ENCODE data around the gene HBQ1.
"Not testable (repeated sequence)": the region's sequence is repeated elsewhere in the genome, so short reads cannot be mapped to it uniquely, and the experiment has no call there.

Gene HBQ1

DNA sequence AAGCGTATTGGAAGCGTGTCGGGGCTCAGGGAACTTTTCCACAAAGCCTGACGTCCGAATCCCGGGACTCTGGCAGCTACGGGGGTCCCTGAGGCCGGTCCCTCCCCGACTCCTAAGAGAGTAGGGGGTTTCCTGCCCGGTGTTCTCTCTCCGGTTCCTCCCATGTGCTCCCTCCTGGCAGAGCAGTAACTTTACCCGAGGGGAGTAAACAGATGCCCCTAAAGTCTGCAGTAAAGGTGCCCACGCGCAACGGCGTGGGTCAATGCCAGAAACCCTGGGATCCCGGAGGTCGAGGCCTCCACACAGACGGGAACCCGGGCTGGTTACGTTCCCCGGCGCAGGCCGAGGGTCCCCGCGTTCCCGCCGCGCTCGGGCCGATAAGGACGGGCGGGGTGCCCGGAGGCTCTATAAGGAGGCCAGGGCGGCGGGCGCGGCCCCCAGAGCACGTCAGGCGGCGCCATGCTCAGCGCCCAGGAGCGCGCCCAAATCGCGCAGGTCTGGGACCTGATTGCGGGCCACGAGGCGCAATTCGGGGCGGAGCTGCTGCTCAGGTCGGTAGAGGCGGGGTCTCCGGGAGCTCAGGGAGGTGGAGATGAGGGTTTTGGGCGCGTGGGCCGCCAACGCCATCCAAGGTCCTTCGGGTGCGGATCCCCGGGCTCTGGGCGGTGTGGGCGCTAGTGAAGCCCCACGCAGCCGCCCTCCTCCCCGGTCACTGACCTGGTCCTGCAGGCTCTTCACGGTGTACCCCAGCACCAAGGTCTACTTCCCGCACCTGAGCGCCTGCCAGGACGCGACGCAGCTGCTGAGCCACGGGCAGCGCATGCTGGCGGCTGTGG lies 14.5 kb upstream of the HBQ1 start, which contains the start of gene HBM:
Gene HBM, plus strand, starts transcription at position 440 of the 836 bp plus-strand sequence. Its CDS starts 20 bp downstream, at position 460.
- Histone ChIP-seq H3K9ac (ENCODE audit: low read depth, low read length) (peak within 1 kb of the TSS; percentile 38; the same call in 1 of the 2 replicates), H3K9me3 (ENCODE audit: control insufficient read depth, insufficient read depth, low read length) (no peaks in the 10 kb centered on the region), H3K36me3 (ENCODE audit: insufficient read depth, low read length) (no peaks in the 10 kb centered on the region), H3K4me1 (ENCODE audit: insufficient read depth, low read length) (0 out of 2 replicates have a peak, but pooled peaks cover 4% of the 10 kb centered on the region)

DNA sequence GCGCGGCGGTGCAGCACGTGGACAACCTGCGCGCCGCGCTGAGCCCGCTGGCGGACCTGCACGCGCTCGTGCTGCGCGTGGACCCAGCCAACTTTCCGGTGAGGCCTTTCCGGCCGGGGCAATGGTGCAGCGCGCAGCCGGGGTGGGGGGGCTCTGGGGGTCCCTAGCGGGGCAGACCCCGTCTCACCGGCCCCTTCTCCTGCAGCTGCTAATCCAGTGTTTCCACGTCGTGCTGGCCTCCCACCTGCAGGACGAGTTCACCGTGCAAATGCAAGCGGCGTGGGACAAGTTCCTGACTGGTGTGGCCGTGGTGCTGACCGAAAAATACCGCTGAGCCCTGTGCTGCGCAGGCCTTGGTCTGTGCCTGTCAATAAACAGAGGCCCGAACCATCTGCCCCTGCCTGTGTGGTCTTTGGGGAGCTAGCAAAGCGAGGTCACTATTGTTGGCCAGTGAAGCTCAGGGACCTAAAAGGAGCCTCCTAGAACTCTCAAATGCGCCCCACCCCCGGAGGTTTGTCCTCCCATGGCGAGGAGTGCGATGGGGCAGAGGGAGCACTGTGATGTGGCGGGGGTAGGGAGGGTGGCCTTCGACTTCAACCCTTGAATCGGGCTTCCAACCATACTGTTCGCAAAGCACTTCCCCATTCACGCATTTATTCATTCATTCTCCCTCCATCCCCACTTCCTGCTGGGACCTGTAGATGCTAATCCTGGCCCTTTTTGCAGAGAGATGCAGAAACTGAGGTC lies 13.7 kb upstream of the HBQ1 start:
- Histone ChIP-seq H3K9me3 (ENCODE audit: control insufficient read depth, insufficient read depth, low read length) (no peaks in the 10 kb centered on the region), H3K36me3 (ENCODE audit: insufficient read depth, low read length) (no peaks in the 10 kb centered on the region), H3K9ac (ENCODE audit: low read depth, low read length) (peak overlapping the region; percentile 11; the same call in 1 of the 2 replicates), H3K4me1 (ENCODE audit: insufficient read depth, low read length) (0 out of 2 replicates have a peak, but pooled peaks cover 4% of the 10 kb centered on the region)

DNA sequence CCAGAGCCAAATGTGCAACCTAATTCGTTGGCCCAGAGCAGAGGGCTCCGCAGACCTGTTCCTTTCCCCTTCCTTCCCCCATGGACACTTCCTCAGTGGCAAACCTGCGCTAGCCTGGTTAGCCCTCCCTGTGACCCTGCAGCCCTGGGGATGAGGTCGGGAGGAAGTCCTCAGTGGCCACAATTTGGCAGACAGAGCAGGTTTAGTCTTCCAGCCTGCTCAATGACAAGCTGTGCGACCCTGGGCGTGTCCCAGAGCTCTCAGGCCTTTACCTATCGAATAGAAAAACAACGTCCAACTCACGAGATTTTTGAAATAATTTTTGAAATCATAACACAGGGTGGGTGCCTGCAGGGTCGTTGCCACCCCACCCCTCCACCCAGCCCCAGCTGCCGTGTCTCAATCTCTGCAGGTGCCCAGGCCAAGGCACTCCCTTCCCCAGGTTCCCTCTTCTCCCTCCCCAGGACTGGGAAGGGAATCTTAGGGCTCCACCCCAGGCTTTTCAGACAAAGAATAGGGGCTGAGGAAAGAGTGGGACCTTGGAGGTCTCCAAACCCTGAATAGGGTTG lies 13.1 kb upstream of the HBQ1 start:
- no peaks in the 10 kb centered on the region for H3K9me3 ChIP-seq (ENCODE audit: control insufficient read depth, insufficient read depth, low read length)
- H3K9ac ChIP-seq (ENCODE audit: low read depth, low read length): no peak overlapping the region
- 0 out of 2 replicates have a peak, but pooled peaks cover 4% of the 10 kb centered on the region for H3K4me1 ChIP-seq (ENCODE audit: insufficient read depth, low read length)
- H3K36me3 ChIP-seq (ENCODE audit: insufficient read depth, low read length): no peaks in the 10 kb centered on the region

DNA sequence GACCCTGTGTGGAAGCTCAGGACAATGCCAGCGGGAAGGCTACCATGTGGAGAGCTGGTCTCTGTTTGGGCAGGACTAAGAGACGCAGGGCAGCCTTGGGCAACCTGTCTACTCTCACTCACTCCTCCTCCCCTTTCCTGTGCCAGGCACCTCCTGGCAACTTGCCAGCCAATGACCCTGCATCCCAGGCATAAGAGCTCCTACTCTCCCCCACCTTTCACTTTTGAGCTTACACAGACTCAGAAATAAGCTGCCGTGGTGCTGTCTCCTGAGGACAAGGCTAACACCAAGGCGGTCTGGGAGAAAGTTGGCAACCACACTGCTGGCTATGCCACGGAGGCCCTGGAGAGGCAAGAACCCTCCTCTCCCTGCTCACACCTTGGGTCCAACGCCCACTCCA lies 11.8 kb upstream of the HBQ1 start:
- H3K4me1 ChIP-seq (ENCODE audit: insufficient read depth, low read length): 0 out of 2 replicates have a peak, but pooled peaks cover 4% of the 10 kb centered on the region
- no peaks in the 10 kb centered on the region for H3K9me3 ChIP-seq (ENCODE audit: control insufficient read depth, insufficient read depth, low read length)
- H3K36me3 ChIP-seq (ENCODE audit: insufficient read depth, low read length): no peaks in the 10 kb centered on the region
- no peak overlapping the region for H3K9ac ChIP-seq (ENCODE audit: low read depth, low read length)

DNA sequence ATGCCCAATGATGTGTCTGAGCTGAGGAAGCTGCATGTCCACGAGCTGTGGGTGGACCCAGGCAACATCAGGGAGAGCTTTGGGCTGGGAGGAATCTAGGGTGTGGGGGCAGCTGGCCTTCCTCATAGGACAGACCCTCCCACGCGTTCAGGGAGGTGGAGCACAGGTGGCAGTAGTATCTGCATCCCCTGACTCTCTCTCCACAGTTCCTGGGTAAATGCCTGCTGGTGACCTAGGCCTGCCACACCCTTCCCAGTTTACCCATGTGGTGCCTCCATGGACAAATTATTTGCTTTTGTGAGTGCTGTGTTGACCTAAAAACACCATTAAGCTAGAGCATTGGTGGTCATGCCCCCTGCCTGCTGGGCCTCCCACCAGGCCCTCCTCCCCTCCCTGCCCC lies 11.2 kb upstream of the HBQ1 start:
- no peak overlapping the region for H3K9ac ChIP-seq (ENCODE audit: low read depth, low read length)
- H3K36me3 ChIP-seq (ENCODE audit: insufficient read depth, low read length): no peaks in the 10 kb centered on the region
- H3K9me3 ChIP-seq (ENCODE audit: control insufficient read depth, insufficient read depth, low read length): no peaks in the 10 kb centered on the region
- 0 out of 2 replicates have a peak, but pooled peaks cover 4% of the 10 kb centered on the region for H3K4me1 ChIP-seq (ENCODE audit: insufficient read depth, low read length)

DNA sequence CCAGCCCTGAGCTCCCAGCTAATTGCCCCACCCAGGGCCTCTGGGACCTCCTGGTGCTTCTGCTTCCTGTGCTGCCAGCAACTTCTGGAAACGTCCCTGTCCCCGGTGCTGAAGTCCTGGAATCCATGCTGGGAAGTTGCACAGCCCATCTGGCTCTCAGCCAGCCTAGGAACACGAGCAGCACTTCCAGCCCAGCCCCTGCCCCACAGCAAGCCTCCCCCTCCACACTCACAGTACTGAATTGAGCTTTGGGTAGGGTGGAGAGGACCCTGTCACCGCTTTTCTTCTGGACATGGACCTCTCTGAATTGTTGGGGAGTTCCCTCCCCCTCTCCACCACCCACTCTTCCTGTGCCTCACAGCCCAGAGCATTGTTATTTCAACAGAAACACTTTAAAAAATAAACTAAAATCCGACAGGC lies 10.2 kb upstream of the HBQ1 start:
- not testable (repeated sequence) for H3K4me1 ChIP-seq (ENCODE audit: insufficient read depth, low read length); H3K36me3 ChIP-seq (ENCODE audit: insufficient read depth, low read length); H3K9ac ChIP-seq (ENCODE audit: low read depth, low read length); H3K9me3 ChIP-seq (ENCODE audit: control insufficient read depth, insufficient read depth, low read length)

DNA sequence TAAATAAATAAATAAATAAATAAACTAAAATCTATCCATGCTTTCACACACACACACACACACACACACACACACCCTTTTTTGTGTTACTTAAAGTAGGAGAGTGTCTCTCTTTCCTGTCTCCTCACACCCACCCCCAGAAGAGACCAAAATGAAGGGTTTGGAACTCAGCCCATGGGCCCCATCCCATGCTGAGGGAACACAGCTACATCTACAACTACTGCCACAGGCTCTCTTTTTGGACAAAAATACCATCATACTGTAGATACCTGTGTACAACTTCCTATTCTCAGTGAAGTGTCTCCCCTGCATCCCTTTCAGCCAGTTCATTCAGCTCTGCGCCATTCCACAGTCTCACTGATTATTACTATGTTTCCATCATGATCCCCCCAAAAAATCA lies 9.5 kb upstream of the HBQ1 start:
- 0 out of 2 replicates have a peak, but pooled peaks cover 4% of the 10 kb centered on the region for H3K4me1 ChIP-seq (ENCODE audit: insufficient read depth, low read length)
- no peak overlapping the region for H3K9ac ChIP-seq (ENCODE audit: low read depth, low read length)
- no peaks in the 10 kb centered on the region for H3K9me3 ChIP-seq (ENCODE audit: control insufficient read depth, insufficient read depth, low read length)
- H3K36me3 ChIP-seq (ENCODE audit: insufficient read depth, low read length): no peaks in the 10 kb centered on the region

DNA sequence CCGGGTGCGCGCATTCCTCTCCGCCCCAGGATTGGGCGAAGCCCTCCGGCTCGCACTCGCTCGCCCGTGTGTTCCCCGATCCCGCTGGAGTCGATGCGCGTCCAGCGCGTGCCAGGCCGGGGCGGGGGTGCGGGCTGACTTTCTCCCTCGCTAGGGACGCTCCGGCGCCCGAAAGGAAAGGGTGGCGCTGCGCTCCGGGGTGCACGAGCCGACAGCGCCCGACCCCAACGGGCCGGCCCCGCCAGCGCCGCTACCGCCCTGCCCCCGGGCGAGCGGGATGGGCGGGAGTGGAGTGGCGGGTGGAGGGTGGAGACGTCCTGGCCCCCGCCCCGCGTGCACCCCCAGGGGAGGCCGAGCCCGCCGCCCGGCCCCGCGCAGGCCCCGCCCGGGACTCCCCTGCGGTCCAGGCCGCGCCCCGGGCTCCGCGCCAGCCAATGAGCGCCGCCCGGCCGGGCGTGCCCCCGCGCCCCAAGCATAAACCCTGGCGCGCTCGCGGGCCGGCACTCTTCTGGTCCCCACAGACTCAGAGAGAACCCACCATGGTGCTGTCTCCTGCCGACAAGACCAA lies 7.8 kb upstream of the HBQ1 start, which contains the start of gene HBA2:
Gene HBA2, plus strand, starts transcription at position 503 of the 568 bp plus-strand sequence. Its CDS starts 37 bp downstream, at position 540.
- not testable (repeated sequence) for H3K36me3 ChIP-seq (ENCODE audit: insufficient read depth, low read length); H3K4me1 ChIP-seq (ENCODE audit: insufficient read depth, low read length); H3K9ac ChIP-seq (ENCODE audit: low read depth, low read length); H3K9me3 ChIP-seq (ENCODE audit: control insufficient read depth, insufficient read depth, low read length)

DNA sequence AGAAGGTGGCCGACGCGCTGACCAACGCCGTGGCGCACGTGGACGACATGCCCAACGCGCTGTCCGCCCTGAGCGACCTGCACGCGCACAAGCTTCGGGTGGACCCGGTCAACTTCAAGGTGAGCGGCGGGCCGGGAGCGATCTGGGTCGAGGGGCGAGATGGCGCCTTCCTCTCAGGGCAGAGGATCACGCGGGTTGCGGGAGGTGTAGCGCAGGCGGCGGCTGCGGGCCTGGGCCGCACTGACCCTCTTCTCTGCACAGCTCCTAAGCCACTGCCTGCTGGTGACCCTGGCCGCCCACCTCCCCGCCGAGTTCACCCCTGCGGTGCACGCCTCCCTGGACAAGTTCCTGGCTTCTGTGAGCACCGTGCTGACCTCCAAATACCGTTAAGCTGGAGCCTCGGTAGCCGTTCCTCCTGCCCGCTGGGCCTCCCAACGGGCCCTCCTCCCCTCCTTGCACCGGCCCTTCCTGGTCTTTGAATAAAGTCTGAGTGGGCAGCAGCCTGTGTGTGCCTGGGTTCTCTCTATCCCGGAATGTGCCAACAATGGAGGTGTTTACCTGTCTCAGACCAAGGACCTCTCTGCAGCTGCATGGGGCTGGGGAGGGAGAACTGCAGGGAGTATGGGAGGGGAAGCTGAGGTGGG lies 6.9 kb upstream of the HBQ1 start:
- not testable (repeated sequence) for H3K36me3 ChIP-seq (ENCODE audit: insufficient read depth, low read length); H3K9ac ChIP-seq (ENCODE audit: low read depth, low read length); H3K4me1 ChIP-seq (ENCODE audit: insufficient read depth, low read length); H3K9me3 ChIP-seq (ENCODE audit: control insufficient read depth, insufficient read depth, low read length)

DNA sequence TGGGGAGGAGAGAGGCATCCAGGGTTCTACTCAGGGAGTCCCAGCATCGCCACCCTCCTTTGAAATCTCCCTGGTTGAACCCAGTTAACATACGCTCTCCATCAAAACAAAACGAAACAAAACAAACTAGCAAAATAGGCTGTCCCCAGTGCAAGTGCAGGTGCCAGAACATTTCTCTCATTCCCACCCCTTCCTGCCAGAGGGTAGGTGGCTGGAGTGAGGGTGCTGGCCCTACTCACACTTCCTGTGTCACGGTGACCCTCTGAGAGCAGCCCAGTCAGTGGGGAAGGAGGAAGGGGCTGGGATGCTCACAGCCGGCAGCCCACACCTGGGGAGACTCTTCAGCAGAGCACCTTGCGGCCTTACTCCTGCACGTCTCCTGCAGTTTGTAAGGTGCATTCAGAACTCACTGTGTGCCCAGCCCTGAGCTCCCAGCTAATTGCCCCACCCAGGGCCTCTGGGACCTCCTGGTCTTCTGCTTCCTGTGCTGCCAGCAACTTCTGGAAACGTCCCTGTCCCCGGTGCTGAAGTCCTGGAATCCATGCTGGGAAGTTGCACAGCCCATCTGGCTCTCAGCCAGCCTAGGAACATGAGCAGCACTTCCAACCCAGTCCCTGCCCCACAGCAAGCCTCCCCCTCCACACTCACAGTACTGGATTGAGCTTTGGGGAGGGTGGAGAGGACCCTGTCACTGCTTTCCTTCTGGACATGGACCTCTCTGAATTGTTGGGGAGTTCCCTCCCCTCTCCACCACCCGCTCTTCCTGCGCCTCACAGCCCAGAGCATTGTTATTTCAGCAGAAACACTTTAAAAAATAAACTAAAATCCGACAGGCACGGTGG lies 6.1 kb upstream of the HBQ1 start:
- not testable (repeated sequence) for H3K9ac ChIP-seq (ENCODE audit: low read depth, low read length); H3K9me3 ChIP-seq (ENCODE audit: control insufficient read depth, insufficient read depth, low read length); H3K4me1 ChIP-seq (ENCODE audit: insufficient read depth, low read length); H3K36me3 ChIP-seq (ENCODE audit: insufficient read depth, low read length)

DNA sequence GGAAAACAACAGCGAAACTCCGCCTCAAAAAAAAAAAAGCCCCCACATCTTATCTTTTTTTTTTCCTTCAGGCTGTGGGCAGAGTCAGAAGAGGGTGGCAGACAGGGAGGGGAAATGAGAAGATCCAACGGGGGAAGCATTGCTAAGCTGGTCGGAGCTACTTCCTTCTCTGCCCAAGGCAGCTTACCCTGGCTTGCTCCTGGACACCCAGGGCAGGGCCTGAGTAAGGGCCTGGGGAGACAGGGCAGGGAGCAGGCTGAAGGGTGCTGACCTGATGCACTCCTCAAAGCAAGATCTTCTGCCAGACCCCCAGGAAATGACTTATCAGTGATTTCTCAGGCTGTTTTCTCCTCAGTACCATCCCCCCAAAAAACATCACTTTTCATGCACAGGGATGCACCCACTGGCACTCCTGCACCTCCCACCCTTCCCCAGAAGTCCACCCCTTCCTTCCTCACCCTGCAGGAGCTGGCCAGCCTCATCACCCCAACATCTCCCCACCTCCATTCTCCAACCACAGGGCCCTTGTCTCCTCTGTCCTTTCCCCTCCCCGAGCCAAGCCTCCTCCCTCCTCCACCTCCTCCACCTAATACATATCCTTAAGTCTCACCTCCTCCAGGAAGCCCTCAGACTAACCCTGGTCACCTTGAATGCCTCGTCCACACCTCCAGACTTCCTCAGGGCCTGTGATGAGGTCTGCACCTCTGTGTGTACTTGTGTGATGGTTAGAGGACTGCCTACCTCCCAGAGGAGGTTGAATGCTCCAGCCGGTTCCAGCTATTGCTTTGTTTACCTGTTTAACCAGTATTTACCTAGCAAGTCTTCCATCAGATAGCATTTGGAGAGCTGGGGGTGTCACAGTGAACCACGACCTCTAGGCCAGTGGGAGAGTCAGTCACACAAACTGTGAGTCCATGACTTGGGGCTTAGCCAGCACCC lies 5.0 kb upstream of the HBQ1 start:
- Histone ChIP-seq H3K9me3 (ENCODE audit: control insufficient read depth, insufficient read depth, low read length) (no peaks in the 10 kb centered on the region), H3K9ac (ENCODE audit: low read depth, low read length) (no peak overlapping the region), H3K4me1 (ENCODE audit: insufficient read depth, low read length) (no peaks in the 10 kb centered on the region)

DNA sequence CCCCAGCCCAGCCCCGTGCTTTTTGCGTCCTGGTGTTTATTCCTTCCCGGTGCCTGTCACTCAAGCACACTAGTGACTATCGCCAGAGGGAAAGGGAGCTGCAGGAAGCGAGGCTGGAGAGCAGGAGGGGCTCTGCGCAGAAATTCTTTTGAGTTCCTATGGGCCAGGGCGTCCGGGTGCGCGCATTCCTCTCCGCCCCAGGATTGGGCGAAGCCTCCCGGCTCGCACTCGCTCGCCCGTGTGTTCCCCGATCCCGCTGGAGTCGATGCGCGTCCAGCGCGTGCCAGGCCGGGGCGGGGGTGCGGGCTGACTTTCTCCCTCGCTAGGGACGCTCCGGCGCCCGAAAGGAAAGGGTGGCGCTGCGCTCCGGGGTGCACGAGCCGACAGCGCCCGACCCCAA lies 4.3 kb upstream of the HBQ1 start:
- not testable (repeated sequence) for H3K9ac ChIP-seq (ENCODE audit: low read depth, low read length); H3K9me3 ChIP-seq (ENCODE audit: control insufficient read depth, insufficient read depth, low read length)

More for the DNA sequence above, 5.0 kb upstream of the HBQ1 start:
- no peaks in the 10 kb centered on the region for H3K36me3 ChIP-seq (ENCODE audit: insufficient read depth, low read length)

More for the DNA sequence above, 4.3 kb upstream of the HBQ1 start:
- not testable (repeated sequence) for H3K4me1 ChIP-seq (ENCODE audit: insufficient read depth, low read length); H3K36me3 ChIP-seq (ENCODE audit: insufficient read depth, low read length)

Data from ES-I3 (cell line).